ENCODE results near the gene AADAT.

DNA sequence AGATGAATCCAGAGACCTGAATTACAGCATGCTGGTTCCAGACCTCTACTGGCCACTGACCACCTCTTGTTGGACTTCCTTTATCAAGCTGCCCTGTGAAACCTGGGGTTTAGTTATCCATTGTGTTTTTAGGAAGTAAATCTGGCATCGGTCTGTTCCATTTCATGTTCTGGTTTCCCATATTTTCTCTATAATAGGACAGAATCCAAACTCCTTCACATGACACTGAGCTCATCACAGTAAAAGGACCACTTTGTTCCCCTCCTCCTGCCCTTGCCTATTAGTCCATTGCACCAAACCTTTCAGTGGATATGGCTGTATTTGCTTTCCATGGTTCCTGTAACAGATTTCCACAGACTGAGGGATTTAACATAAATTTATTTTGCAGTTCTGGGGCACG lies 67.5 kb downstream of the AADAT start:
- TF ChIP-seq, protein P1, sequence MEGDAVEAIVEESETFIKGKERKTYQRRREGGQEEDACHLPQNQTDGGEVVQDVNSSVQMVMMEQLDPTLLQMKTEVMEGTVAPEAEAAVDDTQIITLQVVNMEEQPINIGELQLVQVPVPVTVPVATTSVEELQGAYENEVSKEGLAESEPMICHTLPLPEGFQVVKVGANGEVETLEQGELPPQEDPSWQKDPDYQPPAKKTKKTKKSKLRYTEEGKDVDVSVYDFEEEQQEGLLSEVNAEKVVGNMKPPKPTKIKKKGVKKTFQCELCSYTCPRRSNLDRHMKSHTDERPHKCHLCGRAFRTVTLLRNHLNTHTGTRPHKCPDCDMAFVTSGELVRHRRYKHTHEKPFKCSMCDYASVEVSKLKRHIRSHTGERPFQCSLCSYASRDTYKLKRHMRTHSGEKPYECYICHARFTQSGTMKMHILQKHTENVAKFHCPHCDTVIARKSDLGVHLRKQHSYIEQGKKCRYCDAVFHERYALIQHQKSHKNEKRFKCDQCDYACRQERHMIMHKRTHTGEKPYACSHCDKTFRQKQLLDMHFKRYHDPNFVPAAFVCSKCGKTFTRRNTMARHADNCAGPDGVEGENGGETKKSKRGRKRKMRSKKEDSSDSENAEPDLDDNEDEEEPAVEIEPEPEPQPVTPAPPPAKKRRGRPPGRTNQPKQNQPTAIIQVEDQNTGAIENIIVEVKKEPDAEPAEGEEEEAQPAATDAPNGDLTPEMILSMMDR (IDR thresholded peaks at IDR 0.05) = no peak
- TF ChIP-seq POLR2A (IDR thresholded peaks at IDR 0.05) = no peak

Data from body of pancreas (tissue), 4 donors.